ENCODE data around the gene PBX1. TPM values are rescaled to one million over a fixed set of nuclear protein-coding genes. Genes with fewer than 3 reads are reported as not detected.

PBX1 gene
- polyA plus RNA-seq, 3 donors, result 0.07 TPM; not detected in 2

GRCh38 chr1:164560121-164560541, 1.1 kb downstream of the PBX1 start:
- no peak for DNase-seq
- peak overlapping the region in 1 of 3 experiments; percentile 73 for H3K4me3 ChIP-seq (replicated peaks in 1 of 3; ENCODE audit: low read depth in 2 of 3, low read length in 3 of 3)
- peaks cover 0 to 4% (median 2%) of the 10 kb centered on the region in 7 donors for H3K9me3 Mint-ChIP-seq
- H3K27ac Mint-ChIP-seq, result no peak overlapping the region
- no peaks in the 10 kb centered on the region for H4K20me1 ChIP-seq (ENCODE audit: insufficient read depth, low read length)
- H3K36me3 Mint-ChIP-seq, result peaks cover 0 to 5% of the 10 kb centered on the region in 2 donors
- no peak overlapping the region for H3K27ac ChIP-seq (ENCODE audit: low read depth in 1 of 2, low read length in 2 of 2)
- H3K79me2 ChIP-seq (ENCODE audit: insufficient read depth, low read length), result no peaks in the 10 kb centered on the region
- intact Hi-C loops (cut with micrococcal nuclease), result no loop called here
- no peaks in the 10 kb centered on the region for H3K36me3 ChIP-seq (replicated peaks in 1 of 2; ENCODE audit: control insufficient read depth in 1 of 2, insufficient read depth in 2 of 2, low read length in 2 of 2)
- H3K27me3 ChIP-seq (ENCODE audit: control insufficient read depth in 2 of 2, insufficient read depth in 2 of 2, low read length in 2 of 2), result peaks cover 22 to 37% of the 10 kb centered on the region in 2 donors
- no peaks in the 10 kb centered on the region for H3K9me3 ChIP-seq (replicated peaks in 1 of 2; ENCODE audit: control insufficient read depth in 1 of 2, insufficient read depth in 1 of 2, low read length in 2 of 2)
- H3K27me3 Mint-ChIP-seq (ENCODE audit: low read depth in 3 of 3), result peaks cover 29 to 41% (median 34%) of the 10 kb centered on the region in 3 donors
- H3K4me1 ChIP-seq (ENCODE audit: control insufficient read depth in 1 of 2, insufficient read depth in 2 of 2, low read length in 2 of 2), result peaks cover 11 to 18% of the 10 kb centered on the region in 2 donors
- H3K9ac ChIP-seq (ENCODE audit: insufficient read depth, low read length, poor library complexity, severe bottlenecking), result no peak overlapping the region
- peak overlapping the region; percentile 78 to 96 for H3K4me3 Mint-ChIP-seq
- peaks cover 28% of the 10 kb centered on the region for H3K4me1 Mint-ChIP-seq
- no peak overlapping the region for H2AFZ ChIP-seq (ENCODE audit: insufficient read depth, low read depth, low read length, poor library complexity, severe bottlenecking)
- no peak for TF ChIP-seq CTCF (IDR thresholded peaks at IDR 0.05)
- H3K4me2 ChIP-seq (replicated peaks; ENCODE audit: extremely low read depth, low read length, poor library complexity, severe bottlenecking), result peak overlapping the region; percentile 76
- 0% methylated on average over 6 of the region's 11 CpGs for WGBS (ENCODE audit: insufficient coverage)

GRCh38 chr1:164560556-164560955, 1.6 kb downstream of the PBX1 start:
- no CpG with 5 or more reads among the region's 2 CpGs for WGBS (ENCODE audit: insufficient coverage)

More at GRCh38 chr1:164560556-164560955, 1.6 kb downstream of the PBX1 start:
- H4K20me1 ChIP-seq (ENCODE audit: insufficient read depth, low read length), result no peaks in the 10 kb centered on the region
- H3K27ac ChIP-seq (ENCODE audit: low read depth in 1 of 2, low read length in 2 of 2), result no peak overlapping the region
- peaks cover 29 to 41% (median 34%) of the 10 kb centered on the region in 3 donors for H3K27me3 Mint-ChIP-seq (ENCODE audit: low read depth in 3 of 3)
- H3K36me3 Mint-ChIP-seq, result peaks cover 0 to 5% of the 10 kb centered on the region in 2 donors
- peak overlapping the region in 1 of 2 donors; percentile 96 for H3K4me3 Mint-ChIP-seq
- H3K36me3 ChIP-seq (replicated peaks in 1 of 2; ENCODE audit: control insufficient read depth in 1 of 2, insufficient read depth in 2 of 2, low read length in 2 of 2), result no peaks in the 10 kb centered on the region
- H3K4me3 ChIP-seq (replicated peaks in 1 of 3; ENCODE audit: low read depth in 2 of 3, low read length in 3 of 3), result no peak overlapping the region
- peaks cover 11 to 18% of the 10 kb centered on the region in 2 donors for H3K4me1 ChIP-seq (ENCODE audit: control insufficient read depth in 1 of 2, insufficient read depth in 2 of 2, low read length in 2 of 2)
- intact Hi-C loops (cut with micrococcal nuclease), result no loop called here
- no peaks in the 10 kb centered on the region for H3K79me2 ChIP-seq (ENCODE audit: insufficient read depth, low read length)
- H3K9me3 Mint-ChIP-seq, result peaks cover 0 to 4% (median 2%) of the 10 kb centered on the region in 7 donors
- TF ChIP-seq CTCF (IDR thresholded peaks at IDR 0.05), result no peak
- no peak overlapping the region for H3K4me2 ChIP-seq (replicated peaks; ENCODE audit: extremely low read depth, low read length, poor library complexity, severe bottlenecking)
- H3K4me1 Mint-ChIP-seq, result peaks cover 28% of the 10 kb centered on the region
- peaks cover 22 to 37% of the 10 kb centered on the region in 2 donors for H3K27me3 ChIP-seq (ENCODE audit: control insufficient read depth in 2 of 2, insufficient read depth in 2 of 2, low read length in 2 of 2)
- no peak overlapping the region for H2AFZ ChIP-seq (ENCODE audit: insufficient read depth, low read depth, low read length, poor library complexity, severe bottlenecking)
- no peak for DNase-seq
- no peak overlapping the region for H3K27ac Mint-ChIP-seq
- H3K9ac ChIP-seq (ENCODE audit: insufficient read depth, low read length, poor library complexity, severe bottlenecking), result no peak overlapping the region
- H3K9me3 ChIP-seq (replicated peaks in 1 of 2; ENCODE audit: control insufficient read depth in 1 of 2, insufficient read depth in 1 of 2, low read length in 2 of 2), result no peaks in the 10 kb centered on the region

Data from CD14-positive monocyte (primary cell).